Upper lobe of left lung (tissue), 6 donors: ENCODE measurements around the gene ANKRD44. TPM values are rescaled to one million over a fixed set of nuclear protein-coding genes. Genes with fewer than 3 reads are reported as not detected.

ENCODE experiments used
- ATAC-seq, 2 donors: fragments of 200-7000 bp; cut with Tn5 transposase; one replicate each; pipeline ENCODE4 v1.9.1; 2022; ENCODE audit warnings: mild to moderate bottlenecking in 2 of 2, moderate library complexity in 2 of 2; ENCODE audit not compliant: low FRiP score in 2 of 2
- DNase-seq, 2 donors: peaks; one replicate each; pipeline ENCODE4 v3.0.0-alpha.2; 2019 to 2020
- H3K27ac ChIP-seq, 4 donors: fragments of 200-600 bp; sonication (generic); one replicate each; pipeline ENCODE4 v1.5.1; 2016 to 2019
- H3K27me3 ChIP-seq, 4 donors: fragments of 200-600 bp; sonication (generic); one replicate each; pipeline ENCODE4 v1.5.1; 2017 to 2019
- H3K36me3 ChIP-seq, 4 donors: fragments of 200-600 bp; sonication (generic); one replicate each; pipeline ENCODE4 v1.5.1; 2016 to 2019
- H3K4me1 ChIP-seq, 4 donors: fragments of 200-600 bp; sonication (generic); one replicate each; pipeline ENCODE4 v1.5.1; 2018 to 2019
- H3K4me3 ChIP-seq, 4 donors: fragments of 200-600 bp; sonication (generic); one replicate each; pipeline ENCODE4 v1.5.1; 2017 to 2019; ENCODE audit warnings: mild to moderate bottlenecking in 2 of 4, moderate library complexity in 1 of 4
- H3K9me3 ChIP-seq, 4 donors: fragments of 200-600 bp; sonication (generic); one replicate each; pipeline ENCODE4 v1.5.1; 2018 to 2019
- EP300 ChIP-seq, 4 donors: sonication (generic); formaldehyde crosslinking; IDR thresholded peaks; one replicate each; pipeline ENCODE4 v1.5.1; 2017; ENCODE audit warnings: antibody characterized with exemption in 4 of 4, control low read depth in 2 of 4
- POLR2A ChIP-seq, 4 donors: fragments of 450-650 bp; IDR thresholded peaks; one replicate each; pipeline ENCODE4 v1.5.1; 2016 to 2017; ENCODE audit warnings: antibody characterized with exemption in 4 of 4, mild to moderate bottlenecking in 2 of 4
- POLR2AphosphoS5 ChIP-seq, 2 donors: sonication (generic); formaldehyde crosslinking; IDR thresholded peaks; one replicate each; pipeline ENCODE4 v1.5.1; 2017; ENCODE audit warnings: antibody characterized with exemption in 2 of 2
- WGBS, 2 donors: methylation state at CpG; one replicate each; pipeline ENCODE4 v1.1.5; 2017 to 2018; 5-methylcytosine and 5-hydroxymethylcytosine counted together
- total RNA-seq, 6 donors: library from RNA; depleted of rRNA in 4 of 6; stranded (reverse); fragments of >200 nt in 4 of 6; gene quantifications; one replicate each; pipeline versions ENCODE4 v1.1.0 to v1.2.1, GENCODE V29; 2016 to 2021
- TF ChIP-seq, protein P1 (sequence below), 6 experiments: fragments of 450-650 bp in 4 of 6; fragments of 200-600 bp in 2 of 6; sonication (generic) in 2 of 6; IDR thresholded peaks; one replicate each; pipeline ENCODE4 v1.5.1; 2016 to 2019; ENCODE audit warnings: antibody characterized with exemption in 6 of 6
- donor health status: DM: no; HTN: no; CAD: no; lungs with moderate emphysema.
- donor health status: DM: no; HTN: yes; CAD: no; lungs with severe emphysema.

ANKRD44 gene
- total RNA-seq, 6 donors from 2014 or later, result 41.0 to 91.1 (median 61.7) TPM

GRCh38 chr2:197198890-197199289, 111.7 kb downstream of the ANKRD44 start:
- DNase-seq (peak; percentile 79 to 81), ATAC-seq (peak; percentile 83 to 84)
- no peaks in the 10 kb centered on the region for H3K27me3 ChIP-seq
- H3K4me3 ChIP-seq, result peak overlapping the region in 3 of 4 donors; percentile 3 to 25 (median 22)
- 39 to 42% methylated on average over 12 of the region's 12 CpGs for WGBS, 2 donors
- peak in 1 of 4 donors; percentile 28 for TF ChIP-seq POLR2A (IDR thresholded peaks at IDR 0.05)
- TF ChIP-seq POLR2AphosphoS5 (IDR thresholded peaks at IDR 0.05), result peak; percentile 38 to 68
- TF ChIP-seq, protein P1, sequence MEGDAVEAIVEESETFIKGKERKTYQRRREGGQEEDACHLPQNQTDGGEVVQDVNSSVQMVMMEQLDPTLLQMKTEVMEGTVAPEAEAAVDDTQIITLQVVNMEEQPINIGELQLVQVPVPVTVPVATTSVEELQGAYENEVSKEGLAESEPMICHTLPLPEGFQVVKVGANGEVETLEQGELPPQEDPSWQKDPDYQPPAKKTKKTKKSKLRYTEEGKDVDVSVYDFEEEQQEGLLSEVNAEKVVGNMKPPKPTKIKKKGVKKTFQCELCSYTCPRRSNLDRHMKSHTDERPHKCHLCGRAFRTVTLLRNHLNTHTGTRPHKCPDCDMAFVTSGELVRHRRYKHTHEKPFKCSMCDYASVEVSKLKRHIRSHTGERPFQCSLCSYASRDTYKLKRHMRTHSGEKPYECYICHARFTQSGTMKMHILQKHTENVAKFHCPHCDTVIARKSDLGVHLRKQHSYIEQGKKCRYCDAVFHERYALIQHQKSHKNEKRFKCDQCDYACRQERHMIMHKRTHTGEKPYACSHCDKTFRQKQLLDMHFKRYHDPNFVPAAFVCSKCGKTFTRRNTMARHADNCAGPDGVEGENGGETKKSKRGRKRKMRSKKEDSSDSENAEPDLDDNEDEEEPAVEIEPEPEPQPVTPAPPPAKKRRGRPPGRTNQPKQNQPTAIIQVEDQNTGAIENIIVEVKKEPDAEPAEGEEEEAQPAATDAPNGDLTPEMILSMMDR (IDR thresholded peaks at IDR 0.05), result no peak
- H3K4me1 ChIP-seq, result peaks cover 41 to 71% (median 50%) of the 10 kb centered on the region in 4 donors
- H3K9me3 ChIP-seq, result no peaks in the 10 kb centered on the region
- no peaks in the 10 kb centered on the region for H3K36me3 ChIP-seq
- H3K27ac ChIP-seq, result peak overlapping the region; percentile 21 to 69 (median 56)

GRCh38 chr2:197197895-197198311, 112.7 kb downstream of the ANKRD44 start:
- Histone ChIP-seq H3K9me3 (no peaks in the 10 kb centered on the region), H3K4me3 (no peak overlapping the region), H3K27ac (peak overlapping the region; percentile 21 to 69 (median 56)), H3K4me1 (peaks cover 41 to 71% (median 50%) of the 10 kb centered on the region in 4 donors), H3K27me3 (no peaks in the 10 kb centered on the region), H3K36me3 (no peaks in the 10 kb centered on the region)
- 59 to 67% methylated on average over 4 of the region's 4 CpGs for WGBS, 2 donors
- ATAC-seq (no peak), DNase-seq (no peak)
- TF ChIP-seq EP300 (IDR thresholded peaks at IDR 0.05) (no peak), POLR2A (IDR thresholded peaks at IDR 0.05) (no peak), POLR2AphosphoS5 (IDR thresholded peaks at IDR 0.05) (no peak)
- TF ChIP-seq, protein P1 (IDR thresholded peaks at IDR 0.05), result no peak

DNA sequence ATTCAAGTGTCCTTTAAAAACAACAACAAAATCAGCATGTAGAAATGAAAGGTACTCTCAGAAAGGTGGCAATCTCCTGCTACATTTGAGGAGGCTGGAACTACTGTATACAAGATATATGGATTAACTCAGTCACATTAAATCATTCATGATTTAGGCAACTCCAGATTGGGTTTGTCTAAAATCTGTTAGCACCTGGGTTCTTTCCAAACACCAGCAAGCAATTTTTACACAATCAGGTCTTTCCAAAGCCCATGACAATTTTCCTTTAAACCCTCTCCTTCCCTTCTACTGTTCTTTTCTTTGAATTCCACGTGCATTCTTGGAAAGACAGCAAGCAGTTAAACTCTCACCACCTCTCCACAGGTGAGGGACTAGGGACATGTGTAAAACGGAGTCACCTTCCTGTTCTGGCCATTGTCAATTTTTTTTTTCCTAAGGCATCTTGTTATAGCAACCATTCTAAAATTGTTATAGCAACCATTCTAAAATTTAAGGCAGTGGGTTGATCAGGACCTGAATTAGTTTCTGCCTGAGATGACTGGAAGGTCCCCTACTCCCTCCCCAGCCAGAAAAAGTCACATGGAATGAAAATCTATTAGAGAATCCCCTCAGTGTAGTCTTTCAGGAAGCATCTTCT, 113.9 kb downstream of the ANKRD44 start:
- no peaks in the 10 kb centered on the region for H3K9me3 ChIP-seq
- peaks cover 45 to 68% (median 54%) of the 10 kb centered on the region in 4 donors for H3K4me1 ChIP-seq
- no peaks in the 10 kb centered on the region for H3K36me3 ChIP-seq
- TF ChIP-seq POLR2AphosphoS5 (IDR thresholded peaks at IDR 0.05) (no peak), POLR2A (IDR thresholded peaks at IDR 0.05) (no peak), EP300 (IDR thresholded peaks at IDR 0.05) (no peak)
- TF ChIP-seq, protein P1 (IDR thresholded peaks at IDR 0.05), result no peak
- 17 to 20% methylated on average over 1 to 2 of the region's 2 CpGs for WGBS, 2 donors
- H3K4me3 ChIP-seq, result no peak overlapping the region
- H3K27me3 ChIP-seq, result no peaks in the 10 kb centered on the region
- no peak for DNase-seq
- peak overlapping the region in 2 of 4 donors; percentile 1 to 31 for H3K27ac ChIP-seq
- no peak for ATAC-seq

- ATAC-seq (no peak), DNase-seq (no peak)
- no peaks in the 10 kb centered on the region for H3K27me3 ChIP-seq
- 25 to 27% methylated on average over 3 of the region's 3 CpGs for WGBS, 2 donors
- H3K9me3 ChIP-seq, result no peaks in the 10 kb centered on the region
- H3K36me3 ChIP-seq, result no peaks in the 10 kb centered on the region
- peaks cover 41 to 67% (median 59%) of the 10 kb centered on the region in 4 donors for H3K4me1 ChIP-seq
- TF ChIP-seq POLR2A (IDR thresholded peaks at IDR 0.05), result no peak
- TF ChIP-seq, protein P1 (IDR thresholded peaks at IDR 0.05), result no peak
- no peak for TF ChIP-seq EP300 (IDR thresholded peaks at IDR 0.05)
- H3K4me3 ChIP-seq, result no peak overlapping the region
- peak overlapping the region in 2 of 4 donors; percentile 46 to 70 for H3K27ac ChIP-seq
These were observed 115.1 kb downstream of the ANKRD44 start for GRCh38 chr2:197195518-197195917.

- H3K27me3 ChIP-seq, result no peaks in the 10 kb centered on the region
- no peak for DNase-seq
- ATAC-seq, result no peak
- no peak overlapping the region for H3K4me3 ChIP-seq
- TF ChIP-seq POLR2AphosphoS5 (IDR thresholded peaks at IDR 0.05), result no peak
- no peak for TF ChIP-seq POLR2A (IDR thresholded peaks at IDR 0.05)
- TF ChIP-seq, protein P1 (IDR thresholded peaks at IDR 0.05), result no peak
- no peak for TF ChIP-seq EP300 (IDR thresholded peaks at IDR 0.05)
- H3K36me3 ChIP-seq, result no peaks in the 10 kb centered on the region
- peaks cover 17 to 40% (median 32%) of the 10 kb centered on the region in 4 donors for H3K4me1 ChIP-seq
- no peaks in the 10 kb centered on the region for H3K9me3 ChIP-seq
- 72 to 86% methylated on average over 2 of the region's 2 CpGs for WGBS, 2 donors
- no peak overlapping the region for H3K27ac ChIP-seq
These were observed 118.6 kb downstream of the ANKRD44 start for GRCh38 chr2:197191940-197192322.
